Measurements from ENCODE around the gene IL2RA.
A peak's percentile ranks its signal among the peaks of the same experiment; 100 is the strongest.

Gene IL2RA

GRCh38 chr10:6037422-6037821 is 24.7 kb downstream of the IL2RA start:
- DNase-seq (ENCODE audit: low read depth) = no peak
- TF ChIP-seq CTCF (conservative IDR thresholded peaks at IDR 0.05; ENCODE audit: low read depth, low read length) = no peak
- no peak overlapping the region for H3K4me3 ChIP-seq (ENCODE audit: low read length)

GRCh38 chr10:6036861-6037321 is 25.3 kb downstream of the IL2RA start:
- no peak for TF ChIP-seq CTCF (conservative IDR thresholded peaks at IDR 0.05; ENCODE audit: low read depth, low read length)
- no peak overlapping the region for H3K4me3 ChIP-seq (ENCODE audit: low read length)
- DNase-seq (ENCODE audit: low read depth) = no peak

GRCh38 chr10:6035931-6036575 is 26.1 kb downstream of the IL2RA start:
- TF ChIP-seq CTCF (conservative IDR thresholded peaks at IDR 0.05; ENCODE audit: low read depth, low read length) = no peak
- DNase-seq (ENCODE audit: low read depth) = no peak
- H3K4me3 ChIP-seq (ENCODE audit: low read length) = no peak overlapping the region

GRCh38 chr10:6035101-6035834 is 26.9 kb downstream of the IL2RA start:
- H3K4me3 ChIP-seq (ENCODE audit: low read length) = no peak overlapping the region
- TF ChIP-seq CTCF (conservative IDR thresholded peaks at IDR 0.05; ENCODE audit: low read depth, low read length) = no peak
- no peak for DNase-seq (ENCODE audit: low read depth)

GRCh38 chr10:6034371-6034770 is 27.8 kb downstream of the IL2RA start:
- no peak for TF ChIP-seq CTCF (conservative IDR thresholded peaks at IDR 0.05; ENCODE audit: low read depth, low read length)
- DNase-seq (ENCODE audit: low read depth) = no peak
- no peak overlapping the region for H3K4me3 ChIP-seq (ENCODE audit: low read length)

- DNase-seq (ENCODE audit: low read depth) = peak; percentile 3
- H3K4me3 ChIP-seq (ENCODE audit: low read length) = no peak overlapping the region
- no peak for TF ChIP-seq CTCF (conservative IDR thresholded peaks at IDR 0.05; ENCODE audit: low read depth, low read length)
Measured at GRCh38 chr10:6033954-6034353, 28.2 kb downstream of the IL2RA start.

GRCh38 chr10:6030940-6031339 is 31.2 kb downstream of the IL2RA start:
- no peak overlapping the region for H3K4me3 ChIP-seq (ENCODE audit: low read length)
- no peak for TF ChIP-seq CTCF (conservative IDR thresholded peaks at IDR 0.05; ENCODE audit: low read depth, low read length)
- no peak for DNase-seq (ENCODE audit: low read depth)
